CD4-positive, alpha-beta T cell treated with Interleukin-4 for 1 hour (primary cell): ENCODE data around the gene GREM2.
A peak's percentile ranks its signal among the peaks of the same experiment; 100 is the strongest.

Source experiments
- DNase-seq, 2 donors: peaks; one replicate each; pipeline ENCODE4 v3.0.0-alpha.2; 2020 to 2022

The GREM2 gene

GRCh38 chr1:240611619-240612480 is at the start of gene GREM2:
Gene GREM2 (minus strand): TSS chr1:240612155. CDS start chr1:240493475, 118,680 bp downstream.
- DNase-seq: peak in 1 of 2 donors; percentile 39

DNA sequence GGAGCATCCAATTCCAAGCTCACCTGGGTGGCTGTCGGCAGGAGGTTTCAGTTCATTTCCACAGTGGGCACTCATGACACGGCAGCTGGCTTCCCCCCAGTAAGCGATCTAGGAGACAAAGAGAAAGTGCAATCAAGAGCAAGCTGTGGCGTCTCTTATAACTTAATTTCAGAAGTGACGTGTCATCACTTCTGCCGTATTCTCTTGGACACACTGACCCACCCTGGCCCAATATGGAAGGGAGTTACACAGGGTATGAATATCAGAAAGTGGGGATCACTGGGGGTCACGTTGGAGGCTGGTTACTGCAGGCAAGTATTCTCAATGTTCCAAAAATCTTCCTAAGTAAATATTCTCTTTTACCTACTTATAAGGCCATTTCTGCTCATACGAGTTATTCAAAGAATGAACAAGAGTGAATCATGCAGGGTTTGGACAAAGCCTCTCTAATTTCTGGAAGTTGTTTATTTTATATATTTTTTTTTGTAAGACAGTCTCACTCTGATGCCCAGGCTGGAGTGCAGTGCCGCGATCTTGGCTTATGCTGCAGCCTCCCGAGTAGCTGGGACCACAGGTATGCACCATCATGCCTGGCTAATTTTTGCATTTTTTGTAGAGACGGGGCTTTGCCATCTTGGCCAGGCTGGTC is 46.5 kb upstream of the GREM2 start:
- no peak for DNase-seq

- DNase-seq: no peak
These were observed 44.6 kb upstream of the GREM2 start for GRCh38 chr1:240656531-240656930.

DNA sequence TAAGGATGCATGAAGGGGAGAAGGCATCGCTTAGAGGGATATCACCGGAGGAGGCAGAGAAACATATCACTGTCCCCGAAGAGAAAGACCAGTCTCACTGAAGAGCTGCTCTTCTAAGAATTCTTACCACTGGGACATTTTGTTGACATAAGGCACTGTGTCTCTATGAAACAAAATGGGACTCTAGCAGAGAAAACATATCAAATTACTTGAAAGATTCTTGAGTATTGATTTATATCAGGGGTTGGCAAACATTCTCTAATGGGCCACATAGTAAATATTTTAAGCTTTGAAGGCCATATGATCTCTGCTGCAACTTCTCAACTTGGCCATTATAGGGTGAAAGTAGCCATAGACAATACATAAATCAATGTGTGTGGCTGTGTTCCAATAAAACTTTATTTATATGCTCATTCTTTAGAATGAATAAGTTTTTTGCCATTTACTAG is 41.0 kb upstream of the GREM2 start:
- no peak for DNase-seq

- DNase-seq: no peak
These were observed 40.6 kb upstream of the GREM2 start for GRCh38 chr1:240652549-240652948.

- no peak for DNase-seq
These were observed 38.9 kb upstream of the GREM2 start for GRCh38 chr1:240650877-240651276.

DNA sequence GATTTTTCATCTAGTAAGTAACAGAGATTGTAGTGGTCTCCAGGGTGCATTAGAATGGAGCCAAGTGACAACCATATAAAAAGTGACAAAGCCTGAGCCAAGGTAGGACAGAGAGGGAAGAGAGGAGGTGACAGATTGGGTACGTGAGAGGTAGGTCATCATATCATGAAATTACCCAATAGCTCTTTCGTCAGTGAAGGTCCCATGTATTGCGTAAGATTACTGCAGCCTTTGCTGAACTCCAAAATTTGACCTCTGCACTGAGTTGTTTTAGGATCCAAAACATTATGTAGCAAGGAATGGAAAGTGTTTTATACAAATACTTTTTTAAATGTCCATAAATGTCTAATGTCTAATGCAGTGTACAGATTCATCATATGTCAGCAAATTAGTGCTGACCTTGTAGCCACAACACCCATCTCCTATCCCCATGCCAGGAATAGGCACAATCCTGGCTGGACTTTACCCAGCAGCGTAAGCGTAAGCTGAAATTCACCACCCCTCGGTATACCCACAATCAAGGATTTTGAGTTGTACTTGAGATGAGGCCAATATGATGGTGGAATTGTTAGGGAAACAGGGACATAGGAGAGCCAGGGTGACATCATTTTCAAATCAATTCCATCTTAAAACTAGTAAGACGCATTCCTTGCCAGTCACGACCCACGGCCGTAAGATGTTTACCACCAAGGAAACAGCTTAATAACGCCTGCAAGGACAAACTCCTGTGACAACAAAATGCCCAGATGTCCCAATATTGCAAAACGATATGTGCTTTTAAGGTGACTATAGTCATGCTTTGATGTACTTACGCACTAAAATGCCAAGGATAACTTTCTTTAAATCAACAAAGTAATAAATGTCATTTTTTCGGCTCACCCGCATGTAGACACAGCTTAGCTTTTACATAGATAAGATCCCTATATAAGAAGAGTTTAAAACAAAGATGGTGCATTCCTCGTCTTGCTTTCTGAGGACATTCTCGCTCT is 38.1 kb upstream of the GREM2 start:
- DNase-seq: no peak

- DNase-seq: no peak
These were observed 34.8 kb upstream of the GREM2 start for GRCh38 chr1:240646571-240647240.

DNA sequence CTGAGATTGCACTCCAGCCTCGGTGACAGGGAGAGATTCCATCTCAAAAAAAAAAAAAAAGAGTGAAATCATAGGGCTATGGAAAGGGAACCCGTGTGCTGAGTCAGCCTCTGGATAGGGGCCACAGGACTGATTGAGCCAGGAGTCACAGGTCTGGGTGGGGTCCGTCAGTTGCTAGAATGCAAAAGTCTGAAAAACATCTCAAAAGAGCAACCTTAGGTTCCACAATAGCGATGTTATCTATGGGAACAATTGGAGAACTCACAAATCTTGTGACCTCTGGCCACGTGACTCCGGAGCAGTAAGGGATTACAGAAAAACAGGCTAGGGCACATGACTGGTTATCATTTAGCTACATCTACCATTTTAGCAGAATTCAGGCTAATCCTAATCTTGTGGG is 32.8 kb upstream of the GREM2 start:
- DNase-seq: no peak

GRCh38 chr1:240635466-240636256 is 23.7 kb upstream of the GREM2 start:
- no peak for DNase-seq

GRCh38 chr1:240630409-240630808 is 18.5 kb upstream of the GREM2 start:
- no peak for DNase-seq

- DNase-seq: no peak
These were observed 9.3 kb upstream of the GREM2 start for GRCh38 chr1:240621249-240621648.

GRCh38 chr1:240619906-240620621 is 8.1 kb upstream of the GREM2 start:
- DNase-seq: no peak

DNA sequence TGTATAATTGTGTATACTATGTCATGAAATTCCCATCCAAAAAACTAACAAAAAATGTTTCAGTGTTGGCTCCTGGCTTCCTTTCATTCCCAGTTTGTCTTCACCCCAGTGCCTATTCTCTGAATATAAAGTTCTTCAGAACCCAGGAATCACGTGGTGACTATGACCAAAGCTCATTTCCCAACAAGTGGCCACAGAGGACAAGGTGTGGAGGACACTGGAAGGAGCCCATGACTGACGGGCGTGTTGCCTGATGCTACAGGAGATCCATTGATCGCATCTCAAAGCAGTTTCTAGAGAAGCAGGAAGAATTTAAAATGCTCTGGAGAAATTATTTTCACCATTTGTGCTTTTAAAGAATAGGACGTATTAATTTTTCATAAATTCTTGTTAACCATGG is 7.4 kb upstream of the GREM2 start:
- DNase-seq: no peak

DNA sequence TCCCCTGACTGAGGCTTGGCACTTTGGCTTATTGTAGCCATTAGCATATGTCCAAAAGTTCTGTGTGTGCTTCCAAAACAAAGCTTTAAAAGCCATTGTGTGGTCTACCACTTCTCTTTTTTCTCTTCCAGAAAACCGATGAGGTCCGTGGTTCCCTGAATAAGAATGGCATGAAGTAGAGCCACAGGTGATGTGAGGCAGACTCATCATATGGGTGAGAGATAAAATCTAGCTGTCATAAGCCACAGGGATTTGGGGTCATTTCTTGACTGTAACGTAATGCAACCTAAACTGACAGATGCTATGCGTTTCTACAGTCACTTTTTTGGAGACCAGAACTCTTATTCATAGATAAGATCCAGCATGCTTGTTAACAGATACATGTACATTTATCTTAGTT is 7.0 kb upstream of the GREM2 start:
- DNase-seq: no peak

GRCh38 chr1:240616018-240616417 is 4.1 kb upstream of the GREM2 start:
- no peak for DNase-seq

GRCh38 chr1:240613356-240614142 is 1.6 kb upstream of the GREM2 start:
- peak in 1 of 2 donors; percentile 9 for DNase-seq

DNA sequence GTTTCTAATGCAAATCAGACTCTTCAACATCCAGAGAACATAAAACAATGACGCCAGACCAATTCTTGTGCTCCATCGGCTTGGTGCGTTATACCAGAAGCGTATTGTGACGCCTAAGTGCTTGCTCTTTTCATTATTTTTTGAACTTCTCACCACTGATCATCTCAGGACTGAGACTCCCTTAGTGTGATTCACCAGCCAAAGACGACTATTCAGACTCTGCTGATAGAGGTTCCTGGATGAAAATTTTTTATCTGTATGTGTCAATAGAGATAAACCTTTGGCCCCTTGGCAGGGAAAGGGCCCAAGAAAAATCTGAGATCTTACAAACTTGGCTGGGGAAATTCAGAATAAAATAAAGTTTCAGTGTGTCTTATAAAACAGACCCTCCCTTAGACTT is 856 bp upstream of the GREM2 start:
- no peak for DNase-seq

GRCh38 chr1:240611228-240611618 is 732 bp downstream of the GREM2 start:
- no peak for DNase-seq

DNA sequence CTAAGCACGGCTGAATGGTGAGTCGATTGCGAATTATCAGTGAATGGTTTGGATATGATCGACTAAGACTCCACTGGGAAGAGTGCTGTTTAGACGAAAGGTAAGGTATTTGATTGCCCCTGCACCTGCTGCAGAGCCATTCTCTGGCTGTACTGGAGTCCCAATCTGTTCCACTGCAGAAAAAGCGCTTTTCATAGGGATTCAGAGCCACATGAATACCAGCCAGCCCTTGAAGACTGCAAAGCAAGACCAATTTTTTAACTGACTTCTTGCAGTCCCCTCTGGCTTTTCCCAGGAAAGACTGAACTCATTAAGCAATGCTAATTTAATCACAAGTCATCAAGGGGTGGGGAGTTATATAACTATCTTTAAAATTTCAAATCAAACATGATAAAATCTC is 1.3 kb downstream of the GREM2 start:
- no peak for DNase-seq
